Left colon (tissue), 2 donors: Measurements from ENCODE around the gene CD7. TPM values are rescaled to one million over a fixed set of nuclear protein-coding genes. Genes with fewer than 3 reads are reported as not detected.

Source experiments
- ATAC-seq: fragments of 200-7000 bp; cut with Tn5 transposase; one replicate; pipeline ENCODE4 v1.9.1; 2020; ENCODE audit warnings: mild to moderate bottlenecking, moderate library complexity
- DNase-seq, 2 donors: peaks; one replicate each; pipeline ENCODE4 v3.0.0-alpha.2; 2020
- intact Hi-C, 2 donors: fragments of 100-400 bp; cut with DNase I in 1 of 2; cut with micrococcal nuclease in 1 of 2; formaldehyde crosslinking; loops; one replicate each; pipeline versions ENCODE4 v1.11.2 to v1.14.0; 2022; cut with DNase I, micrococcal nuclease
- total RNA-seq, 2 donors: library from RNA; stranded (reverse); fragmentation: NEBNext Ultra II Directional; extraction: Animal tissue kit (Norgen Biotek cat#: 25700); gene quantifications; one replicate each; pipeline ENCODE4 v1.2.1, GENCODE V29; 2021
- donor health status: DM: no; HTN: no; CAD: no.
- donor health status: DM: yes; HTN: yes; CAD: no.

The CD7 gene
- total RNA-seq, 2 donors from 2014 or later, result 5.2 to 10.0 TPM

DNA sequence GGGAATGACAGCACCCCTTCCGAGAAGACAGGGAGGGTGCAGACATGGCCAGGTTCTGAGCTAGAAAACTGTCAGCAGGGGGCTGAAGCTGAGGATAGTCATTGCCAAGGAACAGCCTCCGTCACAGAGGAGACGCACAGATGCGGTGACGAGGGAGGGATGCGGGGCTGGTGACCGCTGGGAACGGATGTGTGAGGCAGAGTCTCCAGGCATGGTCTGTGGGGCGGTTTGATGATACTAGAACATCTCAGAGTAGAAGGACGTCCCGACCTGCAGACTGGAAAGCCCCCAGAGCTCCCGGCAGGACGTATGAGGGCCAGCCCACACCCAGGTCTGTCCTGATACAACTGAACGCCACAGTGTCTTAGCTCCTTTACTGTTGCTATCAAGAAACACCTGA is 42.1 kb downstream of the CD7 start:
- intact Hi-C loops, result no loop called here
- DNase-seq, result no peak
- ATAC-seq, result no peak

DNA sequence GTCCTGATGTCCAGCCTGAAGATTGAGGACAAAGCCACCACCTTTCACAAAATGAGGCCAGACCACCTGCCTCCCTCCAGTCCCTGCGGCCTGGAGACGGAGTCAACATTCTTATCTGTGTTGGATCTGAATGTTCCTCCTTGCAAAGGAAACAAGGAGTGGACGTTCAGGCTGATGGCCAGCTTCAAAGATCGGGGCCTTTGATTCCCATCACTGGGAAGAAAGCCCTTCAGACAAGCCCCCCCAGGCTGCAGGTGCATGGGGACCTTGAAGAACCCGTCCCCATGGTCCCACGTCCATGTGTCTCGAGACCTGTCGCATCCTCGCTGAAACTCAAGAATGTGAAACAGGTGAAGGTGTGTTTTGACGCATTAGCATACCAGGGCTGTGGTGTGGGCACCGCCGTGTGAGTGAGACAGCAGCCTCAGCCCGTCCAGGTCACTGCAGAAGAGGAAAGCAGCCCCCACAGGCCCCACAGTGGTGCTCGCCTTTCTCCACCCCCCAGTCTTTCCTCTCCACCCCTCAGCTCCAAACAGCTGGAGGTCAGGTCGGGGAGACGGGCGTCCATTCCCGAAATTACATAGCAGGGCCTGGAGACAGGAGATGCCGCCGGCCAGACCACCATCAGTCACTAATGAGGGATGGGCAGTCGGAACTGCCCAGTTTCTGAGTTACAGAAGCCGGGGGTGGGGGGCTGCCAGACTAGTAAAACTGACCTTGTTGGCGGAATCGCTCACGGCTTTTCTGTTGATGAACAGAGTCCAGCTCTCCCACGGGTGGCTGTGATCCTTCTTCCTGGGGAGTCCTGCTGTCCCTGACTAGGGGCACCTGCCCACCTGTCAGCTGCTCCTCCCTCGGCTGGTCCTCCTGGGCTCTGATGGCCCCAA is 43.0 kb downstream of the CD7 start:
- DNase-seq, result no peak
- no peak for ATAC-seq
- intact Hi-C loops, result no loop called here

DNA sequence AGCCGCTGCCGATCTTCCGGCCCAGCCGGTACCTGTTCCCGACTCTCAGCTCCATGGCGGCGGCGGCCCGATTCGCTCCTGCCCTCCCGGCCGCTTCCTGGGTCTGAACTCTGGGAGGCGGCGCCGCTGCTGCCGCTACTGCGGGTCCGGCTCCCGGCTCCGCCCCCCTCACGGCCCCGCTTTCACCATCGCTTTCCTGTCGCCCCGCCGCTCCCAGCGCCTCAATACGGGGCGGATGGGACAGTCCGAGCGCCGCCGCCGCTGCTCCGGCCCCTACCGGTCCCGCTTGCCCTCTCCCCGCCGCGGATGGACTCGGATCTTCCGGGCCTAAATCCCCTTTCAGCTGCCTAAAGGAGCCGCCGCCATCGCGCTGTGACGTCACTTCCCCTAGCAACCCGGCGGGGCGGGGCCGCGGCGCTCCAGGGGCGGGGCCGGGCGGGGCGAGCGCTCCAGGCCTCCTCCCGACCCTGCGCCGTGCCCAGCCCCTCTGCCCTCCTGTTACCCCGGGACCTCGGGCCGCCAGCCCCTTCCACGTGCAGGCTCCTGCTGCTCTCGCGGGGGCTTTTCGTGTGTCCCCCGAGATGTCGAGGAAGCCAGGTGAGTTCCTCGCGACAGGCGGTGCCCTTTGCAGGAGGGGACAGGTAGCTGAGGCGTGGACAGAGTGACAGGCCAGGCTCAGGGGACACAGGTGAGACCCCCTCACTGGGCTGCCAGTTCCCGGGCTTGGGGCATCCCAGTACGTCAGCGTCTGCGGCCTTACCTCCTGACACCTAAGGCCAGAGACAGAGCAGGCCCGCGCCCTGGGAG is 43.9 kb downstream of the CD7 start, which contains the start of gene CSNK1D:
Gene CSNK1D (minus strand): TSS at position 374 of the 807 bp plus-strand sequence. CDS start 319 bp downstream, at position 55.
- intact Hi-C loops, result no loop called here
- ATAC-seq (peak; percentile 83), DNase-seq (peak; percentile 88 to 97)

DNA sequence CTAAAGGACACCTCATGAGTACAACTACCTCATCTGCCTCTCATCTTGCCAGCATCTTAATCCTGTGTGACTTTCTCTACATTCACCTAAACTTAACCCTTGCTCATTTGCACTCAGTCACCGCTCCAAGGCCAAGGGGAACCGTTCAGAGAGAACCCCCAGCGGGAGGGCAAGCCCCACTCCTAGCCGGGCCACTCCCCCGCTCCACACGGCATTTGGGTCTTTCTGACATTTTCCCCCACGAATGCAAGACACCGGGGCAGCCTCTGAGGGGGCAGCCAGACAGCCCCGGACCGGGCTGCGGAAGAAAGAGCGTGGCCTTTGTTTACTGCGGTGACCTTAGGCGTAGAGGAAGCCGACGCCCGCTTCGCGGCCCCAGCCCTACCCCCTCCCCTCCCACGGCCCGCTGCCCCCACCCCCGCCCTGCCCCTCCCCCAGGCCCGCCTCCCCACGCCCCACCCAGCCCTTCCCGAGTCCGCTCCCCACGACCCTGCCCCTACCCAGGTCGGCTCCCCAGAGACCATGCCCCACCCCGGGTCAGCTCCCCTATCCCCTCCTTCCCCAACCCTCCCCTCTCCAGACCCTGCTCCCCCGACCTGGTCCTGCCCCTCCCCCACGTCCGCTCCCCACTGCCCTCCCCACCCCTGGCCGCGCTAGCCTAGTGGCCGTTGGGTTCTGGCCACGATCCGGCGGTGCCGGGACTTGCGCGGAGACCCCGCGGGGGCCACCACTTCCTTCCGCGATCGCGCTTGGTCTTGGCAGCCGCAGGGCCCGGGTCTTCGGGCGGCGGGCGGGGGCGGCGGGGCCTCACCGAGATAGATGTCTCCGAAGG is 44.7 kb downstream of the CD7 start:
- DNase-seq (peak in 1 of 2 donors; percentile 65), ATAC-seq (peak; percentile 37)
- intact Hi-C loops, result no loop called here

DNA sequence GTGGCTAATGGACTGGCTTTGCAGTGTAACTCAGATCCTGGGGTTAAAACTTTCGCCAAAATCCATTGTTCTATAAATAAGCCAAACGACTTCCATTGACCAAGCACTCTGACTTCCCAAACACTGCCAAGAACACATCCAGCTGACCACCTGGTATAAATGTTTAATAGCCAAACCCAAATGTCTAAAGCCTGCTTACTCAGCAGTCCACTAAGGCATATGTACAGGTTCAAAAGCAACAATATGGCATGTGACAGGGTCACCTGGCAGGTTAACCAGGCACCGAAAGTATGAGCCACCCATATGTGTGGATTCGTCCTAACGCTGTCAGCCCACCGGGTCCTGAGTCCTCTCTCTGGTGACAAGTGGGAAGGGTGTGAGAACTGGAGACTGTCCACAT is 46.0 kb downstream of the CD7 start:
- ATAC-seq (no peak), DNase-seq (no peak)
- intact Hi-C loops, result no loop called here

DNA sequence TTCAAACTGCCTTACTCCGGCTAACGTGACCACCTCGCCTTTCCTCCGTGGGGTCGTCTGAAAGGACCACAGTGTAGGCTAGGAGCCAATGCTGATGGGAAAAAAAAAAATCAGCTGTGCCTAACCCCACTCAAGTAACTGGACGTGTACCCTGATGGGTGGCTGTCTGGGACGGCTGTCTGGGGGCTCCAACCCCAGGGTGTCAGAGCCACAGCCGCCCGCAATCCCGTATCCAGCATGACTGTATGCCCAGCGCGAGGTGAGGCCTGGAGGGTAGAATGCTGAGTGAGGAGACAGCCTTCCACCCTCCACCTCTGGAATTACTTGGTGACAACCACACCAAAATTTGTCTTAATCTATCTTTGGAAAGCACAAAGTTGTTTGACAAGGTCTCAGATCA is 46.8 kb downstream of the CD7 start:
- ATAC-seq, result no peak
- intact Hi-C loops, result no loop called here
- no peak for DNase-seq

DNA sequence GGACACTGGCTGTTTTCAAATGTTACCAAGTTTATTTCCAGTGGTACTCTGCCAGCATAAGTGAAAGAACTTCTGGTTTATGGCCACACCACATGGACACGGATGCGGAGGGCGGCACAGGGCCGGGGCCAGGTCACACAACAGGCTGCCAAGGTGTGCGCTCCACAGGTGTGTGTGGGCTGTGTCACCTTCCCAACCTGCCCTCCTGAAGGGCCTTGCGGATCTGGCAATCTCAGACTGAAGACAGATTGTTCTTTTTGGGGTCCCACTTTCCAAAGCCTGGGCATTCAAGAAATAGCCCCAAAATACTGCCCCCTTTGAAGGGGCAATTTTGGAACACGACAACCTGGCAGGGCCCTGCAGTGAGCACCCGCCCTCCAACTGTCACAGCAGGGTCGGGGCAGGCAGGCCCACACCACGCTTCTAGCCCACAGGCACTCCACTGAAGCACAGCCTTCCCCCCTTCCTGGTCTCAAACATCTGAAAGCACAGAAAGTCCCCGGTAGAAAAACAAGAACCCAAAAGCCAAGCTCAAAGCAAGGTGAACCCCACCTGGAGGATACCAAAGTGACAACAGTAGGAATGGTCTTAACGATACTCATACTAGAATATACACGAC is 47.4 kb downstream of the CD7 start:
- ATAC-seq, result no peak
- DNase-seq, result no peak
- intact Hi-C loops, result no loop called here

DNA sequence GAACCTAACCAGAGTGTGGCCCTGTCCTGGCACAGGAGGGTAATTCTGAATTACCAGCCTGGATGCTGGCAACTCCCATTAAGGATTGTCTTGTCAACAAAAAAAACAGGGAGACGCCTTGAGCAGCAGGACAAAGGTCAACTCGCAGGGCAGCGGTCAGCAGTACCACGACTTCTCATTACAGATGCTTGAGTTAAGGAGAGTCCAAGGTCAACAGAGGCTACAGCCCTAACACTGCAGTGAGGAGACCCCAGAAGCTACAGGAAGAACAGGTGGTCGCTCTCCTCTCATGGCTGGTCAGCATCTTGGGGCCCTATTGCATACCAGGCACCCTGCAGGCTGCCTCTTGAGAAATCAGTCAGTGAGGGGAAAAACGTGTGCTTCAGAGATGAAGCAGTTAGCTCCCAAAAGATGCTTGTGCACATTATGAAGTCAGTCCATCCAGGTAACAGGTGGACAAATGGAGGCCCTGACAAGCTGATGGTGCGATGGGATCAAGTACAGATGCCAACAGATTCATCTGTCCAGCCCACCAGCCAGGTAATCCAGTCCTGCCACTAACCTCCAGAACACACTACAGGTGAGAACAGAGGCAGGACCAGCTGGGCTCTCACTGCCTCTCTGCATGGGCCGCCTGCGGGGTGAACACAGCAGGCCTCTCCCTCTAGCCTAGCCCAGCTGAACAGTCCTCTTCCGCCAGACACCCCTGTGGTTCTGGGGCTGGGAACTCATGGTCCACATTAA is 48.1 kb downstream of the CD7 start:
- peak; percentile 31 for ATAC-seq
- peak; percentile 64 to 75 for DNase-seq
- intact Hi-C loops, result no loop called here

DNA sequence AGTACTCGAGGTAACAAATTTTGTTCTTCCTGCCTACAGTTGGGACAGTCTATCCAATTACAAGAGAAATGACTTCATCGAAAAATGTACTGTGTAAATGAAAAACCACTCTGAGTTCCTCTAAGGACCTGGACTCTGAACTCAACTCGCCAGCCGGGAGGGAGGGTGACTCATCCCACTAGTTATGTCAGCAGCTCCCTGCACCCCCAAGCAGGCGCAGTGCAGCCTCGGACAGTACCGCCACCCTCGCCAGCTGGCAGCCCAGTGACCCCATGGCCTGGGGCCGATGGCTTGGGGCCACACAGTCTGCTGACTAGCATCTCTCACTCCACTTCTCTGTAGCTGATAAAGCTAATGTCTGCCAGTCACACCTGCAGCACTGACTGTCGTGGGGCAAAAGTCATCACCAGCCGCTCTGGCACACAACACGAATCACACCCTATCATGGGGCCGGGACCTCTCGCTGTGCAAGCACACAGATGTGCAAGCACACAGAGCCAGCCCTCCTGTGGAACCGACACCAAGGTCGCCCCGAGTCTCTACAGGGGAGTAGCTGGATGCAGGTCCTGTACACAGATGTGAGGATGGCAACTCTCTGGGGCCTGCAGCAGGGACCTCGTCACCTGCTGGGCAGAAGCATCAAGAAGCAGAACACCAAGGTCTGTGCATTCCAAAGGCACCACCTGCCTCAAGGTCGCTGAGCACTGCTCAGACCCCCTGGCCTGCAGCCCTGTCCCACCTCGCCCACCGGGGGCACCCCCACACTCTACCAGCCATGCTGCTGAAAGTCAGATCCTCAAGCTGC is 49.6 kb downstream of the CD7 start:
- intact Hi-C loops, result no loop called here
- ATAC-seq, result peak; percentile 87

DNA sequence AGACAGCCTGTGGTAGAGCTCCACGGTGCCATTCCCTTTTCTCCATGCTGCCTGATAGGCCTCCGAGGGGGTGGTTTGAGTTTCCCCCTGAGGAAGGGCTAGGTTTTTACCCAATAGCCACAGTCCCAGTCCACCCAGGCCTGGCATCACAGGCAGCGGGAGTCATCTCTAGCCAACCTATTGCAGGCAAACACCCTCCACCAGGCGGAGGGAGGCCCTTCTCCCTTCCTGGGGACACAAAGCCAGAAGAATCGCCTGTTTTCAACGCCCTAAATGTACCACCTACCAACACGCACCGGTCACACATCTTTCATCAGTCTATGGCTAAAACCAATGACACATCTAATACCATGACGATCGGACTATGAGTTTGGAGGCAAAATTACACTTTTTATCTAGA is 51.3 kb downstream of the CD7 start:
- intact Hi-C loops, result no loop called here
- DNase-seq (no peak), ATAC-seq (no peak)

More for the DNA sequence above, 49.6 kb downstream of the CD7 start:
- DNase-seq, result peak; percentile 88 to 96

Other genes with a start within 250 kb of the CD7 start
- 100 to 1,000 TPM in 1 of 2 donors, 10 to 100 TPM in 1; 89.0 to 171 TPM for gene FASN, start 219.4 kb downstream of the CD7 start, total RNA-seq
- 10 to 100 TPM; 29.6 to 53.4 TPM for gene CCDC57, start 104.8 kb downstream of the CD7 start, total RNA-seq
- 100 to 1,000 TPM; 112 to 168 TPM for gene SLC16A3, start 88.6 kb downstream of the CD7 start, total RNA-seq
- 100 to 1,000 TPM; 165 to 166 TPM for gene CSNK1D, start 43.9 kb downstream of the CD7 start, total RNA-seq
- gene SECTM1, start 16.2 kb upstream of the CD7 start, total RNA-seq, result 100 to 1,000 TPM in 1 of 2 donors, 10 to 100 TPM in 1; 78.5 to 127 TPM
- not detected for gene TEX19, start 41.6 kb upstream of the CD7 start, total RNA-seq
- not detected for gene UTS2R, start 54.2 kb upstream of the CD7 start, total RNA-seq
- 10 to 100 TPM; 27.7 to 32.0 TPM for gene HEXD, start 100.7 kb upstream of the CD7 start, total RNA-seq
- gene OGFOD3, start 101.0 kb upstream of the CD7 start, total RNA-seq, result 10 to 100 TPM; 28.8 to 31.1 TPM
- gene CYBC1, start 133.1 kb upstream of the CD7 start, total RNA-seq, result 10 to 100 TPM; 60.8 to 77.8 TPM
- gene NARF, start 141.1 kb upstream of the CD7 start, total RNA-seq, result 10 to 100 TPM; 47.6 to 50.9 TPM
- gene FOXK2, start 202.1 kb upstream of the CD7 start, total RNA-seq, result 10 to 100 TPM; 40.4 to 48.7 TPM